K562 (cell line): Measurements from ENCODE around the gene ERVFRD-1.

Experiments
- CREBBP ChIP-seq: IDR thresholded peaks from one replicate; pipeline ENCODE4 v1.6.1; 2012; ENCODE audit warnings: low read depth, mild to moderate bottlenecking, control low read depth, inconsistent platforms, low read length
- HMGN3 ChIP-seq: IDR thresholded peaks from 2 replicates; pipeline ENCODE4 v1.6.1; 2011; ENCODE audit warnings: borderline replicate concordance, low read depth, mild to moderate bottlenecking, mixed read lengths, low read length; ENCODE audit not compliant: insufficient read length; ENCODE audit errors: extremely low read depth
- NONO ChIP-seq, 2 experiments: fragments of 200-400 bp in 1 of 2; fragments of 450-650 bp in 1 of 2; formaldehyde crosslinking in 1 of 2; IDR thresholded peaks; 2 replicates each; pipeline ENCODE4 v1.6.1; 2017; ENCODE audit warnings: low read depth in 2 of 2, mild to moderate bottlenecking in 2 of 2, moderate library complexity in 2 of 2, low read length in 1 of 2
- POLR2AphosphoS2 ChIP-seq: IDR thresholded peaks from 2 replicates; pipeline ENCODE4 v1.6.1; 2012; ENCODE audit warnings: low read length, improper control_type of control experiment
- SMC3 ChIP-seq: conservative IDR thresholded peaks from 2 replicates; pipeline ENCODE4 v1.6.1; 2011; ENCODE audit warnings: low read depth, low read length, improper control_type of control experiment; ENCODE audit not compliant: insufficient read depth
- SP1 ChIP-seq: sonication (generic); formaldehyde crosslinking; IDR thresholded peaks from 2 replicates; pipeline ENCODE4 v1.8.1; 2022; ENCODE audit warnings: mild to moderate bottlenecking, missing genetic modification reagents
- TRIM25 ChIP-seq: fragments of 450-650 bp; IDR thresholded peaks from 2 replicates; pipeline ENCODE4 v1.7.0; 2016; ENCODE audit warnings: borderline replicate concordance
- U2AF1 ChIP-seq: fragments of 200-400 bp; formaldehyde crosslinking; optimal IDR thresholded peaks from 2 replicates; pipeline ENCODE3; 2017; ENCODE audit warnings: mild to moderate bottlenecking, low read depth, low read length, moderate library complexity
- ZNF274 ChIP-seq: IDR thresholded peaks from 2 replicates; pipeline ENCODE4 v1.6.1; 2011; ENCODE audit warnings: low read depth, mild to moderate bottlenecking, low read length, moderate library complexity, borderline replicate concordance
- ZNF592 ChIP-seq: fragments of 450-650 bp; IDR thresholded peaks from 2 replicates; pipeline ENCODE4 v1.6.1; 2017; ENCODE audit warnings: antibody characterized with exemption, mild to moderate bottlenecking

GRCh38 chr6:11064836-11065235, 46.7 kb downstream of the ERVFRD-1 start:
- TF ChIP-seq POLR2AphosphoS2 (no peak), SMC3 (no peak), NONO (IDR thresholded peaks at IDR 0.05; ENCODE audit: low read depth in 2 of 2, low read length in 1 of 2) (no peak), ZNF592 (no peak), CREBBP (no peak), U2AF1 (no peak), HMGN3 (no peak), SP1 (CRISPR knock-in tag) (no peak), TRIM25 (no peak), ZNF274 (no peak)
